ES-I3 (cell line): ENCODE data around the gene ATXN1.
"Not testable (repeated sequence)": the region's sequence is repeated elsewhere in the genome, so short reads cannot be mapped to it uniquely, and the experiment has no call there.

ENCODE experiments used
- H3K36me3 ChIP-seq: 2 replicates; pipeline ENCODE4 v1.6.1; 2013; ENCODE audit warnings: mild to moderate bottlenecking, low read length, control low read depth, moderate library complexity; ENCODE audit not compliant: insufficient read depth
- H3K4me1 ChIP-seq: 2 replicates; pipeline ENCODE4 v1.6.1; 2013; ENCODE audit warnings: mild to moderate bottlenecking, control low read depth, low read length; ENCODE audit not compliant: insufficient read depth
- H3K9ac ChIP-seq: 2 replicates; pipeline ENCODE4 v1.6.1; 2013; ENCODE audit warnings: low read depth, mild to moderate bottlenecking, low read length, moderate library complexity
- H3K9me3 ChIP-seq: 2 replicates; pipeline ENCODE4 v1.6.1; 2013; ENCODE audit warnings: mild to moderate bottlenecking, low read length, moderate library complexity; ENCODE audit not compliant: control insufficient read depth, insufficient read depth

Gene ATXN1

GRCh38 chr6:16393326-16393725 is 367.9 kb downstream of the ATXN1 start:
- H3K4me1 ChIP-seq, result no peaks in the 10 kb centered on the region
- no peak overlapping the region for H3K9ac ChIP-seq
- no peaks in the 10 kb centered on the region for H3K36me3 ChIP-seq
- no peaks in the 10 kb centered on the region for H3K9me3 ChIP-seq

GRCh38 chr6:16392010-16392409 is 369.2 kb downstream of the ATXN1 start:
- no peaks in the 10 kb centered on the region for H3K4me1 ChIP-seq
- H3K9ac ChIP-seq, result no peak overlapping the region
- no peaks in the 10 kb centered on the region for H3K9me3 ChIP-seq
- no peaks in the 10 kb centered on the region for H3K36me3 ChIP-seq

GRCh38 chr6:16391451-16391912 is 369.8 kb downstream of the ATXN1 start:
- H3K9ac ChIP-seq, result no peak overlapping the region
- no peaks in the 10 kb centered on the region for H3K9me3 ChIP-seq
- no peaks in the 10 kb centered on the region for H3K4me1 ChIP-seq
- no peaks in the 10 kb centered on the region for H3K36me3 ChIP-seq

GRCh38 chr6:16390909-16391450 is 370.3 kb downstream of the ATXN1 start:
- not testable (repeated sequence) for H3K9me3 ChIP-seq, H3K4me1 ChIP-seq, H3K36me3 ChIP-seq, H3K9ac ChIP-seq

GRCh38 chr6:16389642-16390041 is 371.6 kb downstream of the ATXN1 start:
- H3K9ac ChIP-seq, result no peak overlapping the region
- H3K36me3 ChIP-seq, result no peaks in the 10 kb centered on the region
- H3K9me3 ChIP-seq, result no peaks in the 10 kb centered on the region
- no peaks in the 10 kb centered on the region for H3K4me1 ChIP-seq

- no peaks in the 10 kb centered on the region for H3K4me1 ChIP-seq
- no peaks in the 10 kb centered on the region for H3K9me3 ChIP-seq
- no peaks in the 10 kb centered on the region for H3K36me3 ChIP-seq
- H3K9ac ChIP-seq, result no peak overlapping the region
Measured at GRCh38 chr6:16388488-16388887, 372.8 kb downstream of the ATXN1 start.

GRCh38 chr6:16386057-16386456 is 375.2 kb downstream of the ATXN1 start:
- Histone ChIP-seq H3K36me3 (no peaks in the 10 kb centered on the region), H3K9me3 (no peaks in the 10 kb centered on the region), H3K4me1 (no peaks in the 10 kb centered on the region), H3K9ac (no peak overlapping the region)

- H3K9ac ChIP-seq, result no peak overlapping the region
- H3K9me3 ChIP-seq, result no peaks in the 10 kb centered on the region
- H3K4me1 ChIP-seq, result no peaks in the 10 kb centered on the region
- H3K36me3 ChIP-seq, result no peaks in the 10 kb centered on the region
Measured at GRCh38 chr6:16383607-16384206, 377.6 kb downstream of the ATXN1 start.

- not testable (repeated sequence) for H3K9ac ChIP-seq
Measured at GRCh38 chr6:16381968-16382367, 379.3 kb downstream of the ATXN1 start.

GRCh38 chr6:16380220-16380809 is 380.9 kb downstream of the ATXN1 start:
- Histone ChIP-seq H3K9ac (no peak overlapping the region), H3K36me3 (no peaks in the 10 kb centered on the region), H3K9me3 (no peaks in the 10 kb centered on the region), H3K4me1 (no peaks in the 10 kb centered on the region; the same call in 1 of the 2 replicates)

More at GRCh38 chr6:16381968-16382367, 379.3 kb downstream of the ATXN1 start:
- H3K36me3 ChIP-seq, H3K4me1 ChIP-seq, H3K9me3 ChIP-seq: not testable (repeated sequence)

GRCh38 chr6:16378360-16378759 is 382.9 kb downstream of the ATXN1 start:
- H3K9me3 ChIP-seq, H3K4me1 ChIP-seq, H3K9ac ChIP-seq, H3K36me3 ChIP-seq: not testable (repeated sequence)

- H3K9me3 ChIP-seq, result no peaks in the 10 kb centered on the region
- no peak overlapping the region for H3K9ac ChIP-seq
- no peaks in the 10 kb centered on the region for H3K36me3 ChIP-seq
- H3K4me1 ChIP-seq, result no peaks in the 10 kb centered on the region; the same call in 1 of the 2 replicates
Measured at GRCh38 chr6:16377470-16377869, 383.8 kb downstream of the ATXN1 start.

- Histone ChIP-seq H3K4me1 (no peaks in the 10 kb centered on the region; the same call in 1 of the 2 replicates), H3K9me3 (no peaks in the 10 kb centered on the region), H3K36me3 (no peaks in the 10 kb centered on the region), H3K9ac (no peak overlapping the region)
Measured at GRCh38 chr6:16375843-16376242, 385.4 kb downstream of the ATXN1 start.

- Histone ChIP-seq H3K36me3 (no peaks in the 10 kb centered on the region), H3K4me1 (no peaks in the 10 kb centered on the region; the same call in 1 of the 2 replicates), H3K9ac (no peak overlapping the region), H3K9me3 (no peaks in the 10 kb centered on the region)
Measured at GRCh38 chr6:16375206-16375605, 386.1 kb downstream of the ATXN1 start.
